ENCODE results near the gene ZNF211. TPM values are rescaled to one million over a fixed set of nuclear protein-coding genes. Genes with fewer than 3 reads are reported as not detected.

Gene ZNF211
- total RNA-seq, 3 donors from 2014 or later (not counting 1 experiment from before 2014, with no cell fraction given), result 33.7 to 47.0 (median 36.9) TPM

GRCh38 chr19:57648331-57649003, 15.5 kb downstream of the ZNF211 start:
- no peaks in the 10 kb centered on the region for H3K27me3 Mint-ChIP-seq (ENCODE audit: low read depth in 2 of 2)
- WGBS (ENCODE audit: insufficient coverage), result 85% methylated on average over 5 of the region's 6 CpGs
- no peaks in the 10 kb centered on the region for H3K27me3 ChIP-seq (ENCODE audit: control insufficient read depth, insufficient read depth, low read length)
- no peak overlapping the region for H3K27ac Mint-ChIP-seq
- H3K4me3 ChIP-seq (ENCODE audit: low read length), result no peak overlapping the region
- DNase-seq, result no peak
- H3K36me3 ChIP-seq (ENCODE audit: control insufficient read depth, insufficient read depth, low read length), result no peaks in the 10 kb centered on the region
- H3K4me1 Mint-ChIP-seq, result peaks cover 11 to 17% of the 10 kb centered on the region in 2 donors
- peaks cover 29% of the 10 kb centered on the region for H3K36me3 Mint-ChIP-seq
- no peak for ATAC-seq
- no peak overlapping the region for H3K4me3 Mint-ChIP-seq
- H3K9me3 ChIP-seq (ENCODE audit: control insufficient read depth, insufficient read depth, low read length), result peaks cover 27% of the 10 kb centered on the region
- peaks cover 13 to 14% of the 10 kb centered on the region in 2 donors for H3K9me3 Mint-ChIP-seq
- peaks cover 13% of the 10 kb centered on the region for H3K4me1 ChIP-seq (ENCODE audit: control insufficient read depth, insufficient read depth, low read length)
- TF ChIP-seq CTCF (IDR thresholded peaks at IDR 0.05), result no peak
- H3K27ac ChIP-seq (ENCODE audit: low read length), result no peak overlapping the region
- intact Hi-C loops (cut with micrococcal nuclease), result no loop called here

- 76% methylated on average over 6 of the region's 6 CpGs for WGBS (ENCODE audit: insufficient coverage)
- Histone ChIP-seq H3K9me3 (ENCODE audit: control insufficient read depth, insufficient read depth, low read length) (peaks cover 30% of the 10 kb centered on the region), H3K4me3 (ENCODE audit: low read length) (no peak overlapping the region), H3K27me3 (ENCODE audit: control insufficient read depth, insufficient read depth, low read length) (no peaks in the 10 kb centered on the region), H3K4me1 (ENCODE audit: control insufficient read depth, insufficient read depth, low read length) (peaks cover 13% of the 10 kb centered on the region), H3K27ac (ENCODE audit: low read length) (no peak overlapping the region), H3K36me3 (ENCODE audit: control insufficient read depth, insufficient read depth, low read length) (no peaks in the 10 kb centered on the region)
- peaks cover 15 to 27% of the 10 kb centered on the region in 2 donors for H3K9me3 Mint-ChIP-seq
- no peak for DNase-seq
- H3K4me1 Mint-ChIP-seq, result peaks cover 11 to 22% of the 10 kb centered on the region in 2 donors
- peaks cover 7 to 12% of the 10 kb centered on the region in 2 donors for H3K27me3 Mint-ChIP-seq (ENCODE audit: low read depth in 2 of 2)
- intact Hi-C loops (cut with micrococcal nuclease), result no loop called here
- peak overlapping the region; percentile 62 for H3K4me3 Mint-ChIP-seq
- ATAC-seq, result no peak
- peaks cover 43% of the 10 kb centered on the region for H3K36me3 Mint-ChIP-seq
- no peak for TF ChIP-seq CTCF (IDR thresholded peaks at IDR 0.05)
- H3K27ac Mint-ChIP-seq, result peak overlapping the region; percentile 69 to 77
Observed at GRCh38 chr19:57651654-57651996, 18.7 kb downstream of the ZNF211 start.

GRCh38 chr19:57653689-57654088, 20.7 kb downstream of the ZNF211 start:
- Histone ChIP-seq H3K27ac (ENCODE audit: low read length) (no peak overlapping the region), H3K9me3 (ENCODE audit: control insufficient read depth, insufficient read depth, low read length) (peaks cover 22% of the 10 kb centered on the region), H3K4me3 (ENCODE audit: low read length) (no peak overlapping the region), H3K4me1 (ENCODE audit: control insufficient read depth, insufficient read depth, low read length) (peaks cover 13% of the 10 kb centered on the region), H3K27me3 (ENCODE audit: control insufficient read depth, insufficient read depth, low read length) (no peaks in the 10 kb centered on the region), H3K36me3 (ENCODE audit: control insufficient read depth, insufficient read depth, low read length) (no peaks in the 10 kb centered on the region)
- H3K27ac Mint-ChIP-seq, result no peak overlapping the region
- peaks cover 13 to 25% of the 10 kb centered on the region in 2 donors for H3K9me3 Mint-ChIP-seq
- H3K4me3 Mint-ChIP-seq, result no peak overlapping the region
- H3K36me3 Mint-ChIP-seq, result peaks cover 33% of the 10 kb centered on the region
- ATAC-seq (no peak), DNase-seq (no peak)
- intact Hi-C loops (cut with micrococcal nuclease), result no loop called here
- no peak for TF ChIP-seq CTCF (IDR thresholded peaks at IDR 0.05)
- 88% methylated on average over 2 of the region's 2 CpGs for WGBS (ENCODE audit: insufficient coverage)
- peaks cover 11 to 22% of the 10 kb centered on the region in 2 donors for H3K4me1 Mint-ChIP-seq
- H3K27me3 Mint-ChIP-seq (ENCODE audit: low read depth in 2 of 2), result peaks cover 9 to 12% of the 10 kb centered on the region in 2 donors

GRCh38 chr19:57655443-57655842, 22.5 kb downstream of the ZNF211 start:
- Mint-ChIP-seq H3K4me1 (peaks cover 11 to 22% of the 10 kb centered on the region in 2 donors), H3K27me3 (ENCODE audit: low read depth in 2 of 2) (peaks cover 18 to 24% of the 10 kb centered on the region in 2 donors), H3K9me3 (peaks cover 13 to 25% of the 10 kb centered on the region in 2 donors), H3K36me3 (peaks cover 32% of the 10 kb centered on the region), H3K27ac (no peak overlapping the region), H3K4me3 (no peak overlapping the region)
- peaks cover 22% of the 10 kb centered on the region for H3K9me3 ChIP-seq (ENCODE audit: control insufficient read depth, insufficient read depth, low read length)
- H3K36me3 ChIP-seq (ENCODE audit: control insufficient read depth, insufficient read depth, low read length), result no peaks in the 10 kb centered on the region
- TF ChIP-seq CTCF (IDR thresholded peaks at IDR 0.05), result no peak
- 100% methylated on average over 1 of the region's 1 CpG for WGBS (ENCODE audit: insufficient coverage)
- no peak for DNase-seq
- peaks cover 13% of the 10 kb centered on the region for H3K4me1 ChIP-seq (ENCODE audit: control insufficient read depth, insufficient read depth, low read length)
- H3K4me3 ChIP-seq (ENCODE audit: low read length), result no peak overlapping the region
- intact Hi-C loops (cut with micrococcal nuclease), result no loop called here
- no peak overlapping the region for H3K27ac ChIP-seq (ENCODE audit: low read length)
- H3K27me3 ChIP-seq (ENCODE audit: control insufficient read depth, insufficient read depth, low read length), result no peaks in the 10 kb centered on the region
- no peak for ATAC-seq
